GM18861 (cell line): Measurements from ENCODE around the gene EMP1.
"Not testable (repeated sequence)": the region's sequence is repeated elsewhere in the genome, so short reads cannot be mapped to it uniquely, and the experiment has no call there.

Source experiments
- ATAC-seq: cut with Tn5 transposase; IDR thresholded peaks from one replicate; pipeline ENCODE4 v1.9.1; 2021; ENCODE audit not compliant: unreplicated experiment

The EMP1 gene

GRCh38 chr12:13255792-13256691 lies 59.5 kb downstream of the EMP1 start:
- peak; percentile 93 for ATAC-seq

GRCh38 chr12:13256692-13257045 lies 60.1 kb downstream of the EMP1 start:
- no peak for ATAC-seq

GRCh38 chr12:13257356-13257875 lies 60.9 kb downstream of the EMP1 start:
- ATAC-seq: no peak

GRCh38 chr12:13258197-13258596 lies 61.7 kb downstream of the EMP1 start:
- no peak for ATAC-seq

- ATAC-seq: no peak
These were observed 62.2 kb downstream of the EMP1 start for GRCh38 chr12:13258717-13259119.

GRCh38 chr12:13259625-13260024 lies 63.1 kb downstream of the EMP1 start:
- not testable (repeated sequence) for ATAC-seq

- not testable (repeated sequence) for ATAC-seq
These were observed 71.3 kb downstream of the EMP1 start for GRCh38 chr12:13267826-13268225.

- no peak for ATAC-seq
These were observed 72.1 kb downstream of the EMP1 start for GRCh38 chr12:13268581-13268980.
